Heart left ventricle (tissue), 16 donors: ENCODE results near the gene JDP2. TPM values are rescaled to one million over a fixed set of nuclear protein-coding genes. Genes with fewer than 3 reads are reported as not detected.
A peak's percentile ranks its signal among the peaks of the same experiment; 100 is the strongest.

Experiments used
- ATAC-seq, 4 donors: fragments of 200-7000 bp; cut with Tn5 transposase; one replicate each; pipeline ENCODE4 v1.9.1; 2020 to 2022; ENCODE audit warnings: moderate library complexity in 4 of 4, mild to moderate bottlenecking in 3 of 4, moderate number of reproducible peaks in 1 of 4
- DNase-seq, 5 donors: peaks; one replicate each; pipeline ENCODE4 v3.0.0-alpha.2; 2020
- H3K27ac ChIP-seq, 12 donors: fragments of 200-600 bp; sonication (generic) in 4 of 12; one replicate each; pipeline versions ENCODE4 v1.5.0 to v1.8.0; 2016 to 2022; ENCODE audit warnings: mild to moderate bottlenecking in 2 of 12
- H3K27me3 ChIP-seq, 9 donors: fragments of 200-600 bp; sonication (generic) in 2 of 9; one replicate each; pipeline versions ENCODE4 v1.5.1 to v1.8.0; 2016 to 2022; ENCODE audit warnings: mild to moderate bottlenecking in 3 of 9
- H3K36me3 ChIP-seq, 9 donors: fragments of 200-600 bp; sonication (generic) in 2 of 9; one replicate each; pipeline versions ENCODE4 v1.5.0 to v1.8.0; 2018 to 2022; ENCODE audit warnings: mild to moderate bottlenecking in 2 of 9
- H3K4me1 ChIP-seq, 12 donors: fragments of 200-600 bp; sonication (generic) in 4 of 12; one replicate each; pipeline versions ENCODE4 v1.5.0 to v1.8.0; 2016 to 2022; ENCODE audit warnings: mild to moderate bottlenecking in 3 of 12
- H3K4me3 ChIP-seq, 12 donors: fragments of 200-600 bp; sonication (generic) in 4 of 12; one replicate each; pipeline versions ENCODE4 v1.5.0 to v1.8.0; 2017 to 2022; ENCODE audit warnings: mild to moderate bottlenecking in 9 of 12, moderate library complexity in 4 of 12
- H3K9me3 ChIP-seq, 12 donors: fragments of 200-600 bp; sonication (generic) in 4 of 12; one replicate each; pipeline versions ENCODE4 v1.5.0 to v1.8.0; 2016 to 2022; ENCODE audit warnings: mild to moderate bottlenecking in 1 of 12
- POLR2A ChIP-seq, 2 donors: fragments of 450-650 bp; IDR thresholded peaks; one replicate each; pipeline ENCODE4 v1.6.1; 2017; ENCODE audit warnings: antibody characterized with exemption in 2 of 2, mild to moderate bottlenecking in 2 of 2, moderate library complexity in 2 of 2
- WGBS, 4 donors: extraction: QIAGEN DNeasy Blood & Tissue Kit in 2 of 4; methylation state at CpG; one replicate each; pipeline versions ENCODE4 v1.1.5 to v1.1.7; 2013 to 2018; 5-methylcytosine and 5-hydroxymethylcytosine counted together
- intact Hi-C, 10 donors: fragments of 100-400 bp; cut with DNase I; formaldehyde crosslinking; loops; one replicate each; pipeline versions ENCODE4 v1.11.1 to v1.14.2; 2022
- long read RNA-seq, 3 donors: library from polyadenylated mRNA; unstranded; transcript quantifications; one replicate each; pipeline ENCODE4 v2.0.0, GENCODE V29; 2020 to 2021
- polyA plus RNA-seq, 2 donors: library from polyadenylated mRNA; stranded (reverse); fragments of 200-250 nt; gene quantifications; one replicate each; pipeline ENCODE4 v1.2.3, GENCODE V29; 2013
- total RNA-seq, 9 donors: library from RNA; depleted of rRNA in 2 of 9; stranded (reverse); fragments of >200 nt in 2 of 9; fragmentation: NEBNext Ultra II Directional in 3 of 9; extraction: Animal tissue kit (Norgen Biotek cat#: 25700) in 3 of 9; gene quantifications; one replicate each; pipeline versions ENCODE4 v1.1.0 to v1.2.4, GENCODE V29; 2016 to 2023
- TF ChIP-seq, protein P1 (sequence below), 12 donors: fragments of 200-600 bp; sonication (generic) in 4 of 12; IDR thresholded peaks; one replicate each; pipeline versions ENCODE4 v1.5.0 to v1.8.0; 2018 to 2022; ENCODE audit warnings: antibody characterized with exemption in 12 of 12, mild to moderate bottlenecking in 5 of 12
- donor health status: ischemic (EF 13 %, LVEDD 7.1; RV severe dilation, severe dysfunction).
- donor health status: healthy with polysubstance abuse.
- donor health status: DM: no; HTN: yes; CAD: no.
- donor health status: DM: no; HTN: no; CAD: no.
- donor health status: ischemic (EF 25% LVEDD 6.9; RV normal size, moderate dysfunction).
- donor health status: ischemic (EF 25% LVEDD 5.7; RV mildly dilated, moderate dysfunction).
- donor health status: healthy.
- donor health status: DM: yes; HTN: yes; CAD: no.
- donor health status: ischemic (EF 35%, LVEDD 5.7; RV mildly dilated, moderate dysfunction).
- donor health status: nonischemic (EF 11% LVEDD 7.7; RV severe dilation, severe dysfunction).
- donor health status: DM: yes; HTN: yes; CAD: no.
- donor health status: PGD.
- donor health status: ischemic (EF 29% LVEDD 5.4; RV normal size, mild dysfunction).
- donor health status: nonischemic (EF 23%, LVEDD 6.1; RV moderate dilation, normal function).

JDP2 gene, protein sequence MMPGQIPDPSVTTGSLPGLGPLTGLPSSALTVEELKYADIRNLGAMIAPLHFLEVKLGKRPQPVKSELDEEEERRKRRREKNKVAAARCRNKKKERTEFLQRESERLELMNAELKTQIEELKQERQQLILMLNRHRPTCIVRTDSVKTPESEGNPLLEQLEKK
- total RNA-seq = 10 to 100 TPM; 12.2 to 72.6 (median 28.1) TPM
- polyA plus RNA-seq = 10 to 100 TPM; 14.9 to 46.0 TPM
- long read RNA-seq, donor 1, full-length matches to known transcripts = 25 of 32 reads
- long read RNA-seq, donor 1, partial matches to known transcripts = 3 of 32 reads
- long read RNA-seq, donor 1, other reads (novel, unspliced or antisense) = 4 of 32 reads
- long read RNA-seq, donor 2, partial matches to known transcripts = 3 of 3 reads
- long read RNA-seq, donor 2, other reads (novel, unspliced or antisense) = 0 of 3 reads
- long read RNA-seq, donor 3, transcript JDP2-206 (4 exons, 631 nt) = major isoform, 47 of 81 reads
- long read RNA-seq, donor 3, transcript JDP2-205 (3 exons, 454 nt) = minor isoform, 10 of 81 reads
- long read RNA-seq, donor 3, partial matches to known transcripts = 14 of 81 reads
- long read RNA-seq, donor 3, other reads (novel, unspliced or antisense) = 10 of 81 reads

DNA sequence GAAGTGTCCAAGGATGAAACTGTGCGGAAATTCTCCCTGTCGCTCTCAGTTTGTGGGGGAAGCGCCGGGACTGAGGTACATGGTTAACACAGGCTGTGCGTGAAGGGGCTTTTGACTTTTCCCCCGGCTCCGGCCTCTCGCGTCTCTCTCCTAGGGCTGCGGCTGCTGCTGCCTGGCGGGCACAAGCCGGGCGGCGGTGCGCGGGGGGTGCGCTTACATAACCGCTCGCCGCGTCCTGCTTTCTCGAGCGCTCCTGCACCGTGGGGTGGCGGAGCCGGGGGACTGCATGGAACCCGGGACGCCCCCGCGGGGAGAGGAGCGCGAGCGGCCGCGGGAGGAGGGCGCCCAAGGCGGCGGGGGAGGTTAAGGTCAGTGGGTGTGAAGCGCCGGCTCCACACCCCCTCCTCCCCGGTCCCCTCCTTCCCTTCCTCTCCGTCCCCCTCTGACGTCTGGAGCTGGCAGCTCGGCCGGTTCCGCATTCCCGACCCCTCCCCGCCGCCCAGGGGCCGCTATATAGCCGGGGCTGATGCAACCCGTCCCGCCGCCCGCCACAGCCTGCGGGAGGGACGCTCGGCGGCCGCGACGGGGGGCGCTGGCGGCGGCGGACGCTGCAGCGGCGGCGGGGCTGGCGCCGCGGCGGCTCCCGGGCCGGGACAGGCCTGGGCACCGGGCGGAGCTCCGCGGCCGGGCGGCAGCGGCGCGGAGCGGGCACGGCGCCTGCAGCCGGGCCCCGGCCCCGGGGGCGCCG is at the start of gene JDP2:
TSS of gene JDP2 (plus strand) at position 541 of the 748 bp plus-strand sequence. CDS start 9,899 bp downstream, outside the sequence.
- H3K27me3 ChIP-seq = no peaks in the 10 kb centered on the region
- peaks cover 0 to 13% (median 9%) of the 10 kb centered on the region in 9 donors for H3K36me3 ChIP-seq
- DNase-seq (peak; percentile 96 to 98 (median 97)), ATAC-seq (peak; percentile 88 to 96 (median 93))
- 1 to 8% (median 1%) methylated on average over 5 to 93 of the region's 93 CpGs for WGBS, 4 donors
- peaks cover 0 to 11% (median 0%) of the 10 kb centered on the region in 12 donors for H3K9me3 ChIP-seq
- H3K27ac ChIP-seq = peak within 1 kb of the TSS; percentile 75 to 98 (median 95)
- intact Hi-C loops = loop anchor here in 9 of 10 donors (1.0 to 10.0 kb wide), 8 partner anchors 23 to 303 kb away; partner anchors contain the start of gene NEK9 (in 1 of the 9)
- peaks cover 4 to 57% (median 50%) of the 10 kb centered on the region in 12 donors for H3K4me1 ChIP-seq
- TF ChIP-seq POLR2A (IDR thresholded peaks at IDR 0.05) = peak; percentile 21 to 83
- TF ChIP-seq, protein P1, sequence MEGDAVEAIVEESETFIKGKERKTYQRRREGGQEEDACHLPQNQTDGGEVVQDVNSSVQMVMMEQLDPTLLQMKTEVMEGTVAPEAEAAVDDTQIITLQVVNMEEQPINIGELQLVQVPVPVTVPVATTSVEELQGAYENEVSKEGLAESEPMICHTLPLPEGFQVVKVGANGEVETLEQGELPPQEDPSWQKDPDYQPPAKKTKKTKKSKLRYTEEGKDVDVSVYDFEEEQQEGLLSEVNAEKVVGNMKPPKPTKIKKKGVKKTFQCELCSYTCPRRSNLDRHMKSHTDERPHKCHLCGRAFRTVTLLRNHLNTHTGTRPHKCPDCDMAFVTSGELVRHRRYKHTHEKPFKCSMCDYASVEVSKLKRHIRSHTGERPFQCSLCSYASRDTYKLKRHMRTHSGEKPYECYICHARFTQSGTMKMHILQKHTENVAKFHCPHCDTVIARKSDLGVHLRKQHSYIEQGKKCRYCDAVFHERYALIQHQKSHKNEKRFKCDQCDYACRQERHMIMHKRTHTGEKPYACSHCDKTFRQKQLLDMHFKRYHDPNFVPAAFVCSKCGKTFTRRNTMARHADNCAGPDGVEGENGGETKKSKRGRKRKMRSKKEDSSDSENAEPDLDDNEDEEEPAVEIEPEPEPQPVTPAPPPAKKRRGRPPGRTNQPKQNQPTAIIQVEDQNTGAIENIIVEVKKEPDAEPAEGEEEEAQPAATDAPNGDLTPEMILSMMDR (IDR thresholded peaks at IDR 0.05) = peak in 9 of 12 donors; percentile 8 to 48 (median 23)
- H3K4me3 ChIP-seq = peak within 1 kb of the TSS; percentile 47 to 96 (median 79)

DNA sequence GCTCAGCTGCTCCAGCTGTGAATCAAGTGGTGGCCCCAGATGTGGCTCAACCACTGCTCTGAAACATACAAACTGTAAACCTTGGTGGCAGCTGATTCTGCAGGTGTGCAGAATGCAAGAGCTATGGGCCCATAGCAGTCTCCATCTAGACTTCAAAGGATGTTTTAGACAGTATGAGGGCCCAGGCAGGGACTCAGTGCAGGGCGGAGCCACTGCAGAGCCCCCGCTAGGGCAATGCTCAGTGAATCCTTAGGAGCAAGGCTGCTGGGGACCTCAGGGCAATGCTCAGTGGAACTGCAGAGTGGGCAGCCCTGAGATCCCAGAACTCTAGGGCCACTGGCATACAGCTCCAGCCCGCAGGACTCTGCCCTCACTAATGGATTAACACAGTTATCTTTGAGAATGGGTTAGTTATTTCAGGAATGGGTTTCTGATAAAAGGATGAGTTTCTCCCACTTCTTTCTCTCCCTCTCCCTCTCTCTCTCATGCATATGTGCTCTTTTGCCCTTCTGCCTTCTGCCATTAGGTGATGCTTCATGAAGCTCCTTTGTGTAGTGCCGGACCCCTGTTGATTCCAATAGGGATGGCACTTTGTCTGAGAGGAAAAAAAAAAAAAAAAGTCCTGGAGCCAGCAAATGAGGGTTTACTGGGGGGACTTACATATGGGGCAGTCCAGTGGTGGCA is 48.4 kb upstream of the JDP2 start:
- TF ChIP-seq, protein P1 (IDR thresholded peaks at IDR 0.05) = no peak
- TF ChIP-seq POLR2A (IDR thresholded peaks at IDR 0.05) = no peak
- peaks cover 0 to 2% (median 0%) of the 10 kb centered on the region in 12 donors for H3K9me3 ChIP-seq
- H3K4me3 ChIP-seq = no peak overlapping the region
- H3K4me1 ChIP-seq = peaks cover 0 to 15% (median 0%) of the 10 kb centered on the region in 12 donors
- ATAC-seq = no peak
- WGBS, 4 donors = 95 to 99% (median 97%) methylated on average over 3 to 4 of the region's 4 CpGs
- no peaks in the 10 kb centered on the region for H3K27me3 ChIP-seq
- H3K27ac ChIP-seq = no peak overlapping the region
- H3K36me3 ChIP-seq = no peaks in the 10 kb centered on the region
- DNase-seq = no peak
- intact Hi-C loops = no loop called here

DNA sequence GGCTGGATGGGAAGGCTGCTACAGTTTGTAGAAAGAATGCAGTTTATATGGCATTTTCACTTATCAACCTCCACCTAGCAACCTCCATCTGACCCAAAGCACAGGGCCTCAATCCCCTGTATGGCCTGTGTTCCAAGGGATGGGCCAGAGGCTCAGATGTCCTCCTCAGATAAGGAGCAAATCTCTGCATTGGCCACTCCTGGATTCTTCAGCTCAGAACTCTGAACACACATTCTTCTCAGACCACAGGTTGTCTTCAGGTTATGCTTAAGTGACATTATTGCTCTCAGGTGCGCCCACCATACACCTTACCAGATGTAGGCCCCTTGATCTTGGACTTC is 47.9 kb upstream of the JDP2 start:
- H3K36me3 ChIP-seq = no peaks in the 10 kb centered on the region
- no peak for TF ChIP-seq POLR2A (IDR thresholded peaks at IDR 0.05)
- TF ChIP-seq, protein P1 (IDR thresholded peaks at IDR 0.05) = no peak
- H3K27ac ChIP-seq = no peak overlapping the region
- ATAC-seq (no peak), DNase-seq (no peak)
- intact Hi-C loops = no loop called here
- H3K4me3 ChIP-seq = no peak overlapping the region
- H3K9me3 ChIP-seq = peaks cover 0 to 7% (median 0%) of the 10 kb centered on the region in 12 donors
- no peaks in the 10 kb centered on the region for H3K27me3 ChIP-seq
- H3K4me1 ChIP-seq = peaks cover 0 to 17% (median 0%) of the 10 kb centered on the region in 12 donors
- 90 to 97% (median 95%) methylated on average over 1 of the region's 1 CpG for WGBS, 4 donors
